NCI-H1048 (cell line): ENCODE data around the gene MAML2.

Source experiments
- DNase-seq: peaks from one replicate; lab custom pipeline; 2025; lab: John Stamatoyannopoulos, UW

Gene MAML2

DNA sequence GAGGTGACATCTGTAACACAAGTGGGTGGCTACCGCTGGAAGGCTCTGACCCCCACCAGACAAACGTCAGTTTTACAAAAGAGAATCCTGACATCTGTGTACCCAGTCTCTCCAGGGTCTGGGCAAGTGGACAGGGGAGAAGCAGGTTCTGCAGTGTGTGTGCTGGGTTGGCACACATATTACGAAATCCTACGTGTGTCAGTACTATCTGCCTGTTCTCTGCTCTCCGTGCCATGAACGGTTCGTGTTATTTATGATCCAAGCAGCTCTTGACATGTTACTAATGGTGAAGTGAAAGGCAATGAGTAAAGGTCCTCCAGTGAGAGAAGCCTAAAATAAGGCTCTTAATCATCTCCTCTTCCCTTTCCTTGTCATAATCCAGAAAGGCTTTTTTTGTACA, 217.6 kb downstream of the MAML2 start:
- DNase-seq, result no peak

DNA sequence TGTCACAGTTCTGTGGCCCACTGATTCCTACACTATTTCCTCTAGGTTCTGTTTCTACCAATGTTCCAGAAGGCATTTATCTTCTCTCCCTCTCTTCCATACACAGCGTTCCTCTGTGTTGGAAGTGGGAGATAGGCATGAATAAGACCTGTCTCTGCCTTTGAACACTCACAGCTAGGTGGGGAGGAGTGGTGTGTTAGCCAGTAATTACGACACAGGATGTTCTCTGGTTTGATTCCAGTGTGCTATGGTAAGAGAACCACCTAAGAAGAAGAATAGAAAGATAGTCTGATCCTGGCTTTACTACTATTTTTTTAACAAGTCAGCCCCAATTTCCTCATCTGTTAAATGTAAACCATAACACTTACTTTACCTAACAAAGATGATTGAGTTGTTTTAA, 218.8 kb downstream of the MAML2 start:
- DNase-seq, result no peak

DNA sequence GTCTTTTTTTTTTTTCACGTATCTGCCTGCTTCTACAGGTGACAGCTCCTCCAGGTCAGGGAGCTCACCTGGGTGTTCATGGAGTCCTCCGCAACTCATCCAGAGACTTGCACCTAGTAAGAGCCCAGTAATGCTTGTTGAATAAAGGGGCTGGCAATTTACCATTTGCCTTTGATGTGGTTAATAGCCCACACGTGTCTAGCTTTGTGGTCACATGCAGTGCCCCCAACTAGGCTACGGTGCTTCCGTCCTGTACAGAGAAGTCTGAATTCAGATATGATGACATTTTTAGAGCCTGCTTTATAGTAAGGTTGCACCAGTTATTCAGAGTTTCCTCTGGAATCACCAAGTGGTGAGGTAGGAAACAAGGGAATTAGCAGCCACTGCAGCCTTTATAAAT, 219.7 kb downstream of the MAML2 start:
- no peak for DNase-seq

DNA sequence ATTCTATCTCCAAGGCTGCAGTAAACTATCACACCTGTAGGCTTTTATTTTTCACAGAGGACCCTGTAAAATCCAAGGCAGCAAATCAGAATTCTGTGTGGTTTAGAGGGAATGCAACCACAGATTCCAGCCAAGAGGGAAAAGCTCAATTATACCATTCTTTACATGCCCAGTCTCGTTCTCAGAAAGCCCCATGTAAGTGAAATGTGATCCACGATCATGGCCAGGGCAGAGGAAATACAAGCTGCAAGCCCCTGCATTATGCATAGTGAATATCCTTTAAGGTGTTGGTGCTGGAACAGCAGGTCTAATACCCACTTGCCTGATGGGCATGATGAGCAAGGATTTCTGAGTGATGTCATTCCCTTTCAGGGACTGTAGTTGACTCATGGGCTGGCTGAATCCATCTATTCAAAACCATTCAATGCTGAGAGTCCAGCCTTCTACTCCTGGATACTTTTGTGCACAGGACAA, 220.4 kb downstream of the MAML2 start:
- no peak for DNase-seq

DNA sequence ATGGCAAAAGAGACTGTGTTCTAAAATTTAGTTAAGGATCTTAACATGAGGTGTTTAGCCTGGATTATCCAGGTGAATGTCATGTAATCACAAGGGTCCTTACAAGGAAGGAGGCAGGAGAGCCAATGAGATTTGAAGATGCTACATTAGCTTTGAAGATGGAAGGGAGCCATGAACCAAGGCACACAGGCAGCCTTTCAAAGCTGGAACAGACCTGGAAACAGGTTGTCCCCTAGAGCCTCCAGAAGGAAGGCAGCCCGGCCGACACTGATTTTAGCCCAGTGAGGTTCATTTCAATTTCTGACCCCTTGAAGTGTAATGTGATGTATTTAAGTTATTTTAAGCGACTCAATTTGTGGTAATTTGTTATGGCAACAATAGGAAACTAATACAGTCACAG, 223.8 kb downstream of the MAML2 start:
- DNase-seq, result no peak

DNA sequence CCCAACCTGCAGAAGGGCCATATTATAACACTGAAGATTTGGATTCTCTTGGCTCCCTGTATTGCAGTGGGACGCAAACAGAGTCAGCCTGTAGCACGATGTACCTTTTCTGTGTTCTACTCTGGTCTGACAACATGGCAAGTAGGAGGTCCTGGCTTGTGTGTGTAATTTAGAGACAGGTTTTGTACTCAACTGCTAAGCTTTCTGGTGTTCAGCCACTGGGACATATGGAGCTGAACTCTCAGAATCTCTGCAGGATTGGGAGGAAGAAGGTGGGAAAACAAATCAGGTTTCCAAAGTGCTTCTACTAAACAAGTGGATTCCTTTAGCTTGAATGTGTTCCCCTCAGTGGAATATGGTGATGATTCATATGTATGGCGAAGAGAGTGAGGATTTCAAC, 226.6 kb downstream of the MAML2 start:
- DNase-seq, result no peak

DNA sequence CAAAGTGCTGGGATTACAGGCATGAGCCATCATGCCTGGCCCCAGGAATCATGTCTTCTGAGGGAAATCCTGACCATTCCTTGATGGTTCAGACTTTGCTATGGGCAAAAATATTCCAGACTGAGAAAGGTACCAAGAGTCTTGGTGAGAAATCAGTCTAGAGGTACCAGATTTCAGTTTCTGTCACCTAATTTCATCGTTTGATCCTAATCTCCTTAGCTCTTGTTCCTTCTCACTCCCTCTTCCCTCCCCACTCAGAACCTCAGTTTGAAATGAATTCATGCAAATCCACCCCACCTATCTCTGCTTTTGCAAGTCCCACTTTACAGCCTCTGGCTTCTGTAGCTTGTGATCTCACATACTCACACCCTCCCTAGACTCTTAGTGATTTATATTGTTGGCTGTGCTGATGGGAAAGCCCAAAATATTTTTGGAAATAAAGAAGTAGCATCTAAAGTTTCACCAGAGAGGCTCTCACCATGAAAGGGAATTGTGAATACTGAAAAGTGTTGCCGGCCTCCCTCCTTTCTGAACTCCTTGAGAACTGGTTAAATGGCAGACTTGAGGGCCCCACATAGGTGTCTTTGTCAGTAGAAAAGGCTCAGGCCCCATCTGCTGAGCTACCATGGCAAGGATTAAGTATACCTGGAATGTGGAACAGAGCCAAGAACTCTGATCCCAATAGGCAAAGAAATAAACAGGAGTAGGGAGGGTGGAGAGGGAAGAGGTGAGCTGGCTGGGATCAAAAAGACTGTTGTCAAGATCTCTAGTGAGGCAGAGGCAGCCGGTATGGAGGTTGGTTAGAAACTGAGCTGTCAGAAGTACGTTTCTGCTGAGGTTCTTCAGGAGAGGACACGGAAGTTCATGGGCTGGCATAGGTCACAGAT, 228.6 kb downstream of the MAML2 start:
- no peak for DNase-seq

DNA sequence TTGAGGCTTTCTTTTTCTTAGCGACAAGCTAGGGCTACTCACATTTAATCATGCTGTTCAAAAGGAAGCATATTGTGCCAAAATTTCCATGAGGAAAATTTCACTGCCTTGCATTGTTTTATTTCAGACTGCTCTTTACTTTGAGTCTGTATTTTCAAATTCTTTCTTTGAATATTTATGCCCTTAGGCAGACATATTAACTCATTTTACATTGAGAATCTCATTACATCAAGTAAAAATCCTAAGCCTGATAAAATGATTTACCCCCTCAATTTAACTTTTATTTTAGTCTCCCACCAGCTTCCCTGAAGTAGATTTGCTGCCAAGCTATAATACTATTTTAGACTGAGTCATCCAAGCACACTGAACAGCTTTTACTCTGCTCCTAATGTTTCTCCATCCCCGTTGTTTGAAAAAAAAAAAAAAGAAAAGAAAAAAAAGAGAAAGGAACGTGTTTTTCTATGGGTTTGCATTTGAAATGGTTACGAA, 229.8 kb downstream of the MAML2 start:
- no peak for DNase-seq

DNA sequence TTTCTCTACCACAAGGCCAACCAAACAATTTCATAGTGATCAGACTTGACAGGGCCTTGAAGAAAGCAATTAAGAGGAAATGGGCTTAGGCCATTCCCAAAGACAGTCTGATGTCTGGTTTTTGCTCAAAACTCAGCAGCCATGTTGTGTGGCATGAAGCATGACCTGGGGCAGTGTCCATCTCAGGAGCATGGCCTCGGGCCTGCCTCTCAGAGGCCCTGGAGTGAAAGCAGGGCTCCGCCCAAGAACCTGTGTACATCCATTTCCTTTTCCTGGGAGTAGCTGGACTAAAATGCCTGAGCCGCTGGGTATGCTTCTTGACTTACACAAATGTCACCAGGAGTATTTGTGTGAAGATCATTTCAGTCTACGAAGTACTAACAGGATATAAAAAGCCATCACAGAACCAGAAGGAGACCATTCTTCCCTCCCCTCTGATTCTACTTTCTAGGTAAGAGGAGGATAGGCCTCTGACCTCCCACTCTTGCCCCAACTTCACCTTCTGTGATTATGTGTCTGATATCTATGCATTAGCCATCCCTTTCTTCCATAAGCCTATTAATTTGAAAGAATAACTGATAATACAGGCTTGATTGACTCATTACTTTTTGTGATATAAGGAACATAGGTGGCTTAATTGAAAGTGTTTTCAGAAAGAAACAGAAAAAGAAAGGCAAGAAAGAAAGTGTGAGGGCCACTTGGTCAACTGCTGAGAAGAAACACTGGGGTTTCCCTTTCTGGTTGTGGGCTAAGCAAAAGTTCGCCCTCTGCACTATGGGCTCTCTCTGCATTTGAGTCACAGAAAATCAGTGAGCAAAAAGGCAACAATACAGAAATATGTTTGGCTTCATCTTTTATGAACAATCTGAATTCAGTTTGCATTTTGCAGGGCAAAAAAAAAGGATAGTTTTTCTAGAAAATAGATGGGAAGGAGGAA, 230.5 kb downstream of the MAML2 start:
- DNase-seq, result no peak

DNA sequence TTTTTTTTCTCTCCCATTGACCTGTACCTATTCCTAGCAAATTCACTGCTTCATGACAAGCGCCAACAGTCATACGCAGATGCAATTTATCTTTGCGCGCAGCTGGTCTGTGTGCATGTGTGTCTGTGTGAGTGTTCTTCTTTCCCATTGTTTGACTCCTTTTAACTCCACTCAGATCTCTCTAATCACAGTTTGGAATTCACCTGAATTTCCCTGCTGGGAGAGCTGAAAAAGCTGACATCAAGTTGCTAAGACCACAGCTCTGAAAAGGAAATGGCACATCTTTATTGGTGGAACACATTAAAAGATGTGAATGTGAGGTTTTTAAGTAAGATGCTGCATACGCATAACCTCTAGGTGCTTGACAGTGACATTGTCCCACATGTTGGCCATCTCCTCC, 231.7 kb downstream of the MAML2 start:
- no peak for DNase-seq

DNA sequence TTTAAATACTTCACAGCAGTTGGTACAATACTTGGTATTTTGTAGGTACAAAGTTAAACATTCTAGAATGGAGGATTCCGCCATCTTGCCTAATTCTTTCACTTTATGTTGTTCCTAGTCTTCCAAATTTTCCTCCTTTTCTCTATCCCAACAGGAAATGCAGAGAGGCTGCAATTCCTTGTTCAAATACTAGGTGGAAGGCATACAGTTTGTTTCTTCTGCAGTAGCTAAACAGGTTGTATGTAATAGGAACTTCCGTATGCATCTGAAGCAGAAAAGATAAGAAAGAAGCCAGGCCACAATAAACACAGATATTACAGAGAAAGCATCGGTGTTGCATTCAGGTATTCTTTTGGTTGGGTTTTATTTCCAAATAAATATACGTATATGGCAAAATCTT, 232.7 kb downstream of the MAML2 start:
- DNase-seq, result no peak

DNA sequence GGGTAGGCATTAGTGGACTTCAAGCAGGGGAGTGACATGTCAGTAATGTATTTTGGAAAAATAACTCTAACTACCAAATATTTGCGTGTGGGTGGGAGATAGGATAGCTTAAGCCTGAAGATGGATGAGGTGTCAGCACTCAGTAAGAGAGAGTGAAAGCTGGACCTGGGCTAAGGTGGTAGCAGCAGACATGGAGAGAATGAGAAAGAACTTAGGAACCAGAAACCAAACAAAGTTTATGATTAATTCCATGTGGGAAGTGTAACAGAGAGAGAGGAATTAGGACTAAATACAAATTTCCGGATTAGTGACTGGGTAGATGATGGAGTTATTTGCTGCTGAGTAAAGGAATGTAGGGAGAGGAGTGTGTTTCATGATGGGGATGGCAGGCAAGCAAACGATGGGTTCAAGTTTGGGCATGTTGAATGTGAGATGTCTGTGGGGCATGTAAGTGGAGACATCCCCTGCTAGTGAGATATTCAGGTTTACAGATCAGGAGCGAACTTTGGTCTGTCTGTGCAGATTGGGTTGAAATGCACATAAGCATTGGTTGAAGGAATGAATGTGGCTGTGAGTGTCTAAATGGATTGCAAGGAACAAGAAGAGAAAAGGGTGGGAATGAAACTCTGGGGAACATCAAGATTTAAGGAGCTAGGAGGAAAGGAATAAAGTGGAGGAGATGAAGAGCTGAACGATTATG, 233.5 kb downstream of the MAML2 start:
- DNase-seq, result no peak

DNA sequence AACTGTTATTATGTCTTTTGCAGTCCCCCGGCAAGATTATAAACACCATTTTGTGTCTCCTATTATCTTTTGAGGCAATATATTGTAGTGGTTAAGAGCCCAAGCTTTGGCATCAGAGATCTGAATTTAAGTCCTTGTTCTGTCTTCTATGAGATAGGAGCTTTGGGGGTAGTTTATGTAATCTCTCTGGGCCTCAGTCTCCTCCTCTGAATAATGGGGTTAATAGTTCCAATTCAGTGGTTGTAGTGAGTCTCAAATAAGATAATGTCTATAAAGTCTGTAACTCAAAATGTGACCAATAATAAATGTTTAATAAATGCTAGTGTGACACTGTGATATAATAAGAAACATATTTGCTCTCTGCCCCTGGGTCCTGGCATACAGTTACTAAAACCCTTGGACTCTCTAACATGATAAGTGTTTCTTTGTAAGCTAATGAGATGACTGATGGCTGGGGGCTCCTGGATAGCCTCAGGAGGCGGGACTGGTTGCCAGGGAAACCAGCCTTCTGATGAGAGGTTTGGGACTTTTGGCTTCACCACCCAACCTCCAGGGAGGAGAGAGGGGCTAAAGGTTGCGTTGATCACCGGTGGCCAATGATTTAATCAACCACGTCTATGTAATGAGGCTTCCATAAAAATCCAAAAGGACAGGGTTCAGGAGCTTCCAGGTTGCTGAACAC, 235.7 kb downstream of the MAML2 start:
- no peak for DNase-seq

DNA sequence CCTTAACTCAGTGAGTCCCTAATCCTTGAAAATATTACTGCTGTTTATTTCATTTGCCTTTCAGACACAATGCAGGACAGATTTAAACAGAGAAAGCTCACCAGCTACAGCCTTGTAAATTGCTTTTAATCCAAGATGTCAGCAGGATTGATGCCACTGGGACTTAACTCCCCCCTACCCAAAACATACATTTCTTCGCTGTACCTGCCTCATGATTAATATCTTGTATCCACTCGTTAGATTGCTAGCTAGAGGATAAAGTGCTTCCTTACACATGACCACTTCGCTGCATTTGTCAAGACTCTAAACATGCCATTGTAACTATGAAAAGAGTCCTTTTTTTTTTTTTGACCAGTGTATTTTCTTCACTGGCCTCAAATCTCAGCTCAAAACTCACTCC, 236.3 kb downstream of the MAML2 start:
- no peak for DNase-seq

DNA sequence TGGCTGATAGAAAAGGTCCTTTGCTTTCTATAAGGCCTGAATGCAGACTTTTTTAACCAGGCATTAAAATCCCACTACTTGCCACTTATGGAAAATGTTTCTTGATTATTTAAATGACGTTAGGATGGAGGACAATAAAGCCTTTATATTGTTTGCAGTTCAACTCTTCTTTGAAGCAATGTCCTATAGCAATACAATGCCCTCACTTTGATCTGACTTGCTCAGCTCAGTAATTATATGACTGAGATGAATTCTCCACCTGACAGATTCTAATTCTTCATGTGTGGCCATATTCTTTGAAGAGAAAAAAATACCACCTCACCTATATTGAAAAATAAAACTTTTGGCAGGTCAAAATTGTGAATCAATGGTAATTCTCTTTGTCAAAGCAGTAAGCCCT, 237.1 kb downstream of the MAML2 start:
- DNase-seq, result no peak

DNA sequence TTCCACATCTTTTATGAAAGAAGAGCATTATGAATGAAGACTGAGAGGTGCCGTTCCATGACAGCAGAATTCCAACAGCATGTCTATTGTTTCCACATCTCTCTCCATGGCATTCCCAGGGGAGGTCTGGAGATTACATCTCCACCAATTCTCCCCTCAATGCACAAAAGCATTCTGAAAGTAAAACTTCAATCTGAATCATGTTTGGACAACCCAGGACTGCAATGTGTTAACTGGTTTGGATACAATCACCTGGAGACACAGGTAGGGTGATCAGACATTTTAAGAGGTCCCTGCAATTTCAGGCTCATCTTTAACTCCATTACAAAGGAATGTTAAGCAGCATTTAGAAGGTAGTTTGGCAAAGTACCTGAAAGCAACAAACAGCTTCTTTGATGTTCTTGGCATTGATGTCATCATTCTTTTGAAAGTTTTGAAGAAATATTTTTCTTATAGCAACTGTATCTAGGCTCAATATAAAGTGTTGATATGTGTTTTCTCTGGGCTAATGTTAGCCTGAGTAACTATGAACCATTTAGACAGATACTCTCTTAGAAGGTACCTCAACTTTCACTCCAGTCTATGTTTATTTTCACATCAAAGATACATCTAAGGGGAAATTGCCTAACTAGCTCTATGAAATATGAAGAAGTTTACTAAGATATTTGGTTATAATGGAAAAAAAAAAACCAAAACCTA, 237.6 kb downstream of the MAML2 start:
- no peak for DNase-seq

DNA sequence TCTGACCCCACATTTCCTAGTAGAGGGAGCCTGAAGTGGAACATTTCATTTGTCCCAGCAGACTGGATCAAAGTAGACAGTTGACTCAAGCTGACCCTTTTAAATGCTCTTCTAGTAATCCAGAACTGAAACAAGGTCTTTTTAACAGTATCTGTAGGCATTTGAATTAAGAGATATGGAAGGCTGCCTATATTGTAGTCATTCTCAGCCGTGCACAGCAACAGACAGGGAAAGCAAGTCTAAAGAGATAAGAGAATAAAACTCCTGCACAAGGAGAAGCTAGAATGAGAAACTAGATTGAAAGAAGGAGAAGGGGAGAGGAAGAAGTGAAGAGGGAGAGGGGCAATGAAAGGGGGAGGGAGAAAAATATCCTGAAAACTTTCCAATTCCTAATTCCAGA, 238.5 kb downstream of the MAML2 start:
- no peak for DNase-seq

DNA sequence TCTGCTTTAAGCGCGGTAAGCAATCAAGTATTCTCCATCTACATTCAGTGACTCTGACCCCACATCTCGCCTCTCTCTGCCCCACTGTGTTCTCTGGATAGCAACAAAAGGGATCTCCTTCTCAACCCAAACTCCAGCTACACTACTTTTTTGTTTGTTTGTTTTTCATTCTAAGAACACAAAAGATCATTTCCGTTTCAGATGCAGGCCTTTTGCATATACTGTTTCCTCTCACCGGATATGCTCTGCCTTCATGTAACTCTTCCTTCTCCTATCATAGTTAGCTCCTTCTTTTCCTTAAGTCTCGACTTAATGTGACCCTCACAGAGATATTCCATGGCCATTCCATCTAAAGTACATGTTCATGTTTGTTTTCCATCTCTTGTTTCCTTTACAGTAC, 239.3 kb downstream of the MAML2 start:
- DNase-seq, result no peak

DNA sequence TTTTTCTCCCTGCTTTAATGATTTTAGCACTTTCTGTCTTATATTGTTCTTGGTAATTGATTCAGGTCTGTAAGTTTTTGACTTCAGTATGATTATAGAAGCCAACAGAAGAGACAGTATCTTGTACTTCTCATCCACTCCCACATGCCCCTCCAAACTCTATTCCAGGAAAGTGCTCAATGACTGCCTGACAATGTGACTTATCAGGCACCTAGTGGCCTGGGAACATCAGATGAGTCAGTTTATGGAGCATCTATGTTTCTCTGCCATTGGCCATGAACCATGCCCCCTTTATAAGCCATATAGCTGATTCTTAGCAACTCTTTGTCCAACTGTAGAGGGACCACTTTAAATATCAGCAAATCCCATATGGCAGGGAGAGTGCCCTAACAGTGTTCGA, 239.9 kb downstream of the MAML2 start:
- DNase-seq, result no peak

DNA sequence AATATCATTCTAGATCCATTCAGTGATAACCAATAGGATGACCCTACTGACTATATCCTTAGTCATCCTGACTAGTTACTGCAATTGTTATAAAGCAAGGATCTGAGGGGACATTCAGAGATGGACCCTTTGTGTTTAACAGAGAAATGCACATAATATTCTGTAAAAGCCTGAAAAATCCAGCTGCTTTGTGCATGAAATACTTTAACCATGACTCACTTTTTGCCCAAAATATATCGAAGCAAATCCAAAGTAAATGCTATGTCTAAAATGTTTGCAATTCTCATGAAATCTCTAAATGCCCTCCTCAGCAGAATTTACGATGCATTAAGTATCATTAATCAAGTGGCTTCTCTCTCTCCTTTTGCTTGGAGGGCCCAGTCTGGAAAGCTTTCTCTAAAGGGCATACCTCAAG, 240.3 kb downstream of the MAML2 start:
- no peak for DNase-seq

DNA sequence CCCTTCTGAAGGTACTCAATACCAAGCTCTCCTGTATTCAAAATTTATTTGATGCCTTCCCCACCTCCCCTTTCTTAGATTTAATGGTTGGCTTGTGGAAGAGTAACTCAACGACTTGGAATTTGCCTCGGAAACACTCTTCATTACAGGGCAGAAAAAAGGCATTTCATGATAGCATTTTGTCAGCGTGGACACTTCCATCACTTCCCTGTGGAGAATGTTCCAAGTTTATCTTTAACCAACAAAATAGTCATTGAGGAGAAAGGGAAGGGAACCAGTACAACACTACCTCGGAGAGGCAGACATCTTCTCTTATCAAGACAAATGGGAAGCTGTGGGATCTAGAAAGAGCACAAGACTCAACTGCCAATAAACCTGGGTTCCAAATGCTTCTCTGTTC, 241.8 kb downstream of the MAML2 start:
- no peak for DNase-seq
